Measurements from ENCODE around the gene CCDC24. TPM values are rescaled to one million over a fixed set of nuclear protein-coding genes. Genes with fewer than 3 reads are reported as not detected.
A peak's percentile ranks its signal among the peaks of the same experiment; 100 is the strongest.

Gene CCDC24
- 0.65 and 0.79 TPM in 2 replicates for total RNA-seq

DNA sequence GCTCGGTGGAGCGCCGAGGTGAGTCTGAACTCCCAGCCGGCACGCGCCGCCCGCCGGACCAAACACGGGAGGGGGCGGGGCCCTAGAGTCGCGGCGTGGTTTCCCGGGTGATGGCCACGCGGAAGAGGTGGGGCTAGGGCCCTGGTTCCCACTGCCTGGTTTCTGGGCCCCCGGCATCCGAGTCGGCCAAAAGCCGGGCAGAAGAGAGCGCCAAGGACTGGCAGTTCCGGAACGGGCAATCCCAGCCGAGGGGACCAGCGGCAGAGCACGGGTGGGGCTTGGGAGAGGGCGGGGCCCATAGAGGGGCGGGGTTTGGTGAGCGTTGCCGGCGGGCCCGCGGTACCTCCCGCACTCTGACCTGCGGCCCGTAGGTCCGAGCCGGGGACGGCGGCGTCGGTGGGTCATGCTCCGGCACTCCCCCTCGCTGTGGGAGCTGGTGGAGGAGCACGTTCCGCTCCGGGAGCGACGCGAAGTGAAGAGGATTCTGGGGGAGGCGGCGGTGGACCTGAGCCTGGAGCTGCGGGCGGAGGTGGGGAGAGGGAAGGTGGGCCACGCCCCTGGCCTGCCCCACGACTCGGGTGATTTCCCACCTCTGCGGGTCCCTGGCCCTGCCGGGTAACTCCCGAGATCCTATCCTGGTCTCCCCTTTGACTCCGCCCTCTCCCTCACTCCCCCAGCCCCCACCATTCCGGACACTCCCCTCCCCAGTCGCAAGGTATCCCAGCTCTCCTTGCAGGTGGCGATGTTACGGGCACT, at the start of gene CCDC24:
Gene CCDC24 (plus strand): TSS at position 124 of the 756 bp plus-strand sequence. CDS start 280 bp downstream, at position 404.
- DNase-seq (ENCODE audit: low read depth in 2 of 2): peak; percentile 47 to 52

DNA sequence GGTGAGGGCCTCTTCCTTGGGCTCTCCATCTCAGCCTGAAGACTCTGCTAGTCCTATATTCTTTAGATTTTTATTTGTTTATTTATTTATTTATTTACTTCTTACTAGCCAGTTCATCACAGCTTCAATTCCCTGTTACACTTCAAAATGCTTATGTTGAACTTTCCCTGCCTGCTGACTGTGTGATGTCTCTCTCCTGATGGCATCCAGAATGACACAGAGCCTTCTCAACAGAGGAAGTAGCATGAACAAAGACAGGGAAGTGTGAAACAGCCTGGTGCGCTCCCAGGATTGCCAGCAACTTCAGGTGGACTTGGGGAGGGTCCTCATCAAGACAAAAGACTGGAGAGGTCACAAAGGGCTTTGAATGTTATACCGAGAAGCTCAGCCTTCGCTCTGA, 49.0 kb upstream of the CCDC24 start:
- no peak for DNase-seq (ENCODE audit: low read depth in 2 of 2)

- no peak for DNase-seq (ENCODE audit: low read depth in 2 of 2)
These were observed 46.5 kb upstream of the CCDC24 start for GRCh38 chr1:43944860-43945259.

DNA sequence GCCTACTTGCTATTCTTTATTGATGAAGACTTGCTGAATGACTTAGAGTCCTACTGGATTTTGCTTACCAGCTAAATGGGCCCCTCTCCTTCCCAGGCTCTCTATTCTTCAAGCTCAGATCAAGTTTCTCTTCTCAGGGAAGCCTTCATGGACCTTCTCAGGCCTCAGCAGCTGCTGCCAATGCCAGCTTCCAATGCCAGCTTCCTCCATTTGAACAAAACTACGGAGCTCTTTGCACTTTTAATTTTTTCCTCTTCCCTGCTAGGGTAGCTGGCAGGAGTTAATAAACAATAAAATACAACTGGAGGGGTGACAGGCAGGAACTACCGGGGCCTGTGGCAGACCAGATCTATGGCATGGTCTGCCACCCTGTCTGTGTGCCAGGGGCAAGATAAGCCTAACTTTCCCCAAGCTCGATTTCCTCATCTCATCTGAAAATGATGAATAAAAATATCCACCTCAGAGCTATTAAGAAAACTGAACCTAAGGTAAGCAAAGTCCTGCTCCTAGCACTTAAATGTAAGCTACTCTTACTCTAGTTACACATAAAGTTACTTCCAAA, 45.6 kb upstream of the CCDC24 start:
- DNase-seq (ENCODE audit: low read depth in 2 of 2): no peak

- peak; percentile 95 to 96 for DNase-seq (ENCODE audit: low read depth in 2 of 2)
These were observed 45.0 kb upstream of the CCDC24 start, which contains the start of gene IPO13 for GRCh38 chr1:43946236-43947060. Gene IPO13 (plus strand): TSS chr1:43946950. CDS start chr1:43947601, 651 bp downstream.

GRCh38 chr1:43947061-43947873, 44.1 kb upstream of the CCDC24 start:
- DNase-seq (ENCODE audit: low read depth in 2 of 2): no peak

DNA sequence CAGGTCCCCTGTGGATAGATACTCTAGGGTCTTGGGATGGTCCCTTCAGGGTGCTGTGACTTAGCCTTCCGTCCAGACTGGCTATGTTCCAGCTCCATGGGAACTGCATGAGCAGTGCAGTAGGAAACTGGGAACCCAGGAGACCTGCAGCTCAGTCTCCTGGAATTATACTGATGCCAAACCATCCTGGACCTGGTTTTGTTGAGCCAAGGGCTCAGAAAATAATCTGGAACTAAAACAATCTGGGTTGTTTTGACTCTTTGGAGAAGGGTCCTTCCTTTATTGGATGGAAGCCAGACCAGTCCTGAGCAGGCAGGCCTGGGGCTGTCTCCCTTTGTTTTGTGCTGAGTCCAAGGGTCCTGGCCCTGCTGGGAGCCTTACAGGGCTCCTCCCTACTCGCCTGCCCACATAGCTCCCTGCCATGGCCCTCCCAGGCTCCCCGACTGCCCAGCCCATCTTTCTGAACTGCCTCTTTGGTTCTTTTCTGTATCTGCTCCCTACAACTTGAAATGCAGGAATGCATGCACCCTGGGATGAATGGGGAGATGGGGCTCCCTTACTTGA, 43.4 kb upstream of the CCDC24 start:
- no peak for DNase-seq (ENCODE audit: low read depth in 2 of 2)

DNA sequence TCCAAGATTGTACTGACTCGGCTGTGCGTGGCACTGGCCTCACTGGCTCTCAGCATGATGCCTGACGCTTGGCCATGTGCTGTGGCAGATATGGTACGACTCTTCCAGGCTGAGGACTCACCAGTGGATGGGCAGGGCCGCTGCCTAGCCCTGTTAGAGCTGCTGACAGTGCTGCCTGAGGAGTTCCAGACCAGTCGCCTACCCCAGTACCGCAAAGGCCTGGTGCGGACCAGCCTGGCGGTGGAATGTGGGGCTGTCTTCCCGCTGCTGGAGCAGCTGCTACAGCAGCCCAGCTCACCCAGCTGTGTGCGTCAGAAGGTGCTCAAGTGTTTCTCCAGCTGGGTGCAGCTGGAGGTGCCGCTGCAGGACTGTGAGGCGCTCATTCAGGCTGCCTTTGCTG, 41.7 kb upstream of the CCDC24 start:
- no peak for DNase-seq (ENCODE audit: low read depth in 2 of 2)

DNA sequence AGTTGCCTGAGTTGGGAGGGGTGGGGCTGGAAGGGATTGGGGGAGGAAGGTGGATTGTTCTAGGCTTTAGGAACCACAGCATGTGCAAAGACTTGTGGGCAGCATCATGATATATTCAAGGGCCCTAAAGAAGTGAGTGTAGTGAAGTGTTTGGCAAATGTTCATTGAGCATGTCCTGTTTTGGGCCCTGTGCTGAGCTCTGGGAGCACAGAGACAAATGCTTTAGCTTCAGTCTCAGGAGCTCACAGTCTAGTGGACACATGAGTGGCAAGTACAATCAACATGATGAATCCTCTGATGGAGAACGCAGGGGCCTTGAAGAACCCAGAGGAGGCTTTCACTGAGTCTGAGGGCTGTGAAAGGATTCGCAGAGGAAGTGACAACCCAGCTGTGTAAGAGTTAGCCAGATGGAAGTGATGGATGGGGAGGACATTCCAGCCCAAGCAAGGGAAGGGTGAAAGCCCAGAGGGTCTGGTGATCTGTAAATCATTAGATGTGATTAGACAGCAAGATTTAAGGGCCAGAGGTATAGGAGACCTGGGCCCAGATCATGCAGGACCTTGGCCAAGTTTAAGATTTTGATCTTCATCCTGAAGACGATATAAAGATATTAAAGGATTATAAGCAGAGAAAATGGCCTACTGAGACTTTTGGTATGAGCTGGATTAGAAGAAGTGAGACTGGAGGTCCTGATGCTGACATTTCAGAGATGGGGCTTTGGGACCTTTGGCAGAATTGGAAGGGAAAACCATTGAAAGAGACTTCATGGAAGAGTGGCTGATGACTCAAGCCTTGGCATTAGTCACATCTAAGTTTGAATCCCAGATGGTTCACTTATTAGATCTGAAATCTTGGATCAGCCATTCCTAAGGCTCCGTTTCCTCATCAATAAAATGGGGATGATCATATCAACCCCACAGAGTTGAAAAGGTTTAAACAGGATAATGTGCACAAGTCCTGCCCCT, 40.1 kb upstream of the CCDC24 start:
- no peak for DNase-seq (ENCODE audit: low read depth in 2 of 2)

DNA sequence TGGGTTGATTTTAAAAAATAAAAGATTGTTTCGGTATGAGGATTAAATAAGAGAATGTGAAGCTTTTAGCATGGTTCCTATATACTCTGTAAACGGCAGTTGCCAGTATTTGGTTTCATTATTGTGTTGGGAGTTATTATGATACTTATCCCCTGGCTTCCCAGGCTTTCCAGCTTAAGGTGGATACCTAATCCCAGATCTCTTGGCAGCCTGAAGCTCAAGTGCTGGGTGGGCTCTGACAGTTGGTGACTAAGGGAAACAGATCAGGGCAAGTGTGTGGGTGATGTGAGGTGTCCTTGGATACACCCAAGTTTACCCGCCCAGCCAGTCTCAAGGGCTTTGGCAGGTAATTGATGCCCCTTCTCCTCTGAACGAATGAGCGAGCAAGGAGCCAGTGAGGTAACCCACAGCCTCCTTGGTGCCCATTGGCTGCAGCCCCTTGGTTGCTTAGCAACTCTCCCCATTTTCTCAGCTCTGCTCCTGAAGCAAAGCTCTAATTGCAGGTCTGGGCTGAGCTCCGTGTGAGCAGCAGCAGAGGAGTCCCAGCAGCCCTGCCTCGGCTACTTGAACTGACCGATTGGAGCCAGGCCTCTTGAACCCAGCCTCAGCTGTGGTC, 38.6 kb upstream of the CCDC24 start:
- DNase-seq (ENCODE audit: low read depth in 2 of 2): no peak

GRCh38 chr1:43953361-43953760, 38.0 kb upstream of the CCDC24 start:
- DNase-seq (ENCODE audit: low read depth in 2 of 2): no peak

DNA sequence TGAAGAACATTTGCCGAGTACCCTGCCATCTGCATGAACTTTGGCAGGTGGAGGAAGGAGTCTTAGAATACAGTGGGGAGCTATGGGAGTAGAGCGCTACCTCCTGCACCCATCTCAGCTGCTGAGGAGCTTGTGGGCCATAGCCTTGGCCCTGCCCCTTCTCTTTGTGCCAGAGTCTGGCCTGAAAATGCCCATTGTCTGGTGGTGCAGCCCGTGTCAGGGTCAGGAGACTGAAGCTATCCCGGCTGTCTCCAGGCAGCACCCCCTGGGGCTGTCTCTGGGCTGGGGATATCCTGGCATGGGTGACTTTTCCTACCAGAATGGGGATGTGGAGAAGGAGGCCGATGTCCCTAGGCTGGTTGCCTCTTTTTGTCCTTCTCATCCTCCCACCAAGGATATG, 37.4 kb upstream of the CCDC24 start:
- DNase-seq (ENCODE audit: low read depth in 2 of 2): no peak

DNA sequence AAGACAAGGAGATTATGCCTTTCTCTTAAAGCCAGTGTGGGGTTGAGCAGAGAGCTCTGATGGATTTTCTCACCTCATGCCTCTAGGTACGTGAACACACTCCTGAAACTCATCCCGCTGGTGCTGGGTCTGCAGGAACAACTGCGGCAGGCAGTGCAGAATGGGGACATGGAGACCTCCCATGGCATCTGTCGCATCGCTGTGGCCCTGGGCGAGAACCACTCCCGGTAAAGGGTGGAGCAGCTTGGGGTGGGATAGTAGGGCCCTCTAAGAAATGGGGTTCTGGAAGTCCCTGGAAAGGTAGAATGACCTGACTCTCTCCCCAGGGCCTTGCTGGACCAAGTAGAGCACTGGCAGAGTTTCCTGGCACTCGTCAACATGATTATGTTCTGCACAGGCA, 35.2 kb upstream of the CCDC24 start:
- DNase-seq (ENCODE audit: low read depth in 2 of 2): no peak

- DNase-seq (ENCODE audit: low read depth in 2 of 2): no peak
These were observed 33.9 kb upstream of the CCDC24 start for GRCh38 chr1:43957407-43958040.

DNA sequence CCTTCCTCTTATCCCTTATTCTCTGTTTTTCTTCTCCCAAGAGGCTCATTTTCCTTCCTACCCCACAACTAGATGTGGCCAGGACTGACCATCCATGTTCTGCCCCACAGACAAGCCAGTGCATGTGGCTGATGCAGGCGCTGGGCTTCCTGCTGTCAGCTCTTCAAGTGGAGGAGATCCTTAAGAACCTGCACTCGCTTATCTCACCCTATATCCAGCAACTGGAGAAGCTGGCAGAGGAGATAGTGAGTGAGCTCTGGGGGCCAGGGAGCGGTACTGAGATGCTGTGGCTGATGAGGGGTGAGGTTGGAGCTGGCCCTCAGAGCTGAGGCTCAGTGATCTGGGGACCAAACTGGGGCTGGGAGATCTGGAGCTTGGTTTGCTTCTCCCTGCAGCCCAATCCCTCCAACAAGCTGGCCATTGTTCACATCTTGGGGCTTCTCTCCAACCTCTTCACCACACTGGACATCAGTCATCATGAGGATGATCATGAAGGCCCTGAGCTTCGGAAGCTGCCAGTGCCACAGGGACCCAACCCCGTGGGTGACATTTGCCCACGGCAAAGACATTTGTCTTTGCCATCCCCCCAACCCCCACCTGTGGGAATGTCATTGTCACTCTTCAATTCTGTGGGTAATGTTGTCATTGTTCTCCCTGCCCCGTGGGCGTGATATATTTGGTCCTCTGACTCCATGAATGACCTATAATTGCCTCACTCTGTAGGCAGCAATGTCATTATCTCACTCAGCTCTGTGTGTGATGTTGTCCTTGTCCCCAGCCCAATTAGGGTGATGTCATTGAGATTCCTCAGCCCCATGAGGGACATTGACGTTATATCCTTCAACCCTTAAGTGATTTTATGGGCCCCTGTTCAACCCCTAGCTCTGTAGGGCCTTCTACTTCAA, 32.8 kb upstream of the CCDC24 start:
- DNase-seq (ENCODE audit: low read depth in 2 of 2): no peak

DNA sequence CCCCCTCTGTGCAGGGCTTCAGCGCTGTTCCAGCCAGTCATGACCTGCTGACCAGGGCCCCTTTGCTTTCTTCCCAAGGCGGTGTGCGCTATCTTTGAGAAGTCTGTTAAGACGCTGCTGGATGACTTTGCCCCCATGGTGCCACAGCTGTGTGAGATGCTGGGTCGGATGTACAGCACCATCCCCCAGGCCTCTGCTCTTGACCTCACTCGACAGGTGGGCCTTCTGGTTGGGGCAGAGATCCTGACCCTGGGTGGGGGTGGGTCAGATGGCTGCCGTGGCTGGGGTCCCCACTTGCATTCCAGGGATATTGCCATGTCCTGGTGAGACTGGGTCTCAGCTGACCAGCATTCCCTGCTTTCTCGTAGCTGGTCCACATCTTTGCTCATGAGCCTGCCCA, 30.6 kb upstream of the CCDC24 start:
- no peak for DNase-seq (ENCODE audit: low read depth in 2 of 2)

DNA sequence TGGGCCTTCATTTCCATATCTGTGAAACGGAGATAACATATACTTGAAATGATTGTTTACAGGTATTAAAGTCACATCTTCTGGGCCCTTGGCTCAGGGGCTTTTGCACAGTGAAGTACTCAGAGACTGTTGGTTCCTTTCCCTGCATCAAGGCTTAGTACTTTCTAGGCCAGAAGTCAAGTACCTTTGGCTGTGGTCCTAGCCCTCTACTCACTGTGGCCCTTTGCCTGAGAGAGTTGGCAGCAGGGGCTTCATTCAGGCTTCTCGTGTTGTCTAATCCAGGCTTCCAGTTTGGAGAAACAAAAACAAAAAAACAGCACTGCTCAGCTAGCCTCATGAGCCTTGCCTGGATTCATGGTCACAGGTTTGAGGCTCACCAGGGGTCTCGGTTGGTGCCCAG, 29.7 kb upstream of the CCDC24 start:
- DNase-seq (ENCODE audit: low read depth in 2 of 2): no peak

- no peak for DNase-seq (ENCODE audit: low read depth in 2 of 2)
These were observed 29.1 kb upstream of the CCDC24 start for GRCh38 chr1:43962324-43962723.
